Measurements from ENCODE around the gene IL18. TPM values are rescaled to one million over a fixed set of nuclear protein-coding genes. Genes with fewer than 3 reads are reported as not detected.

IL18 gene
- total RNA-seq, 1 experiment from 2014 or later = 0.31 TPM

- Histone ChIP-seq H4K91ac (ENCODE audit: insufficient read length, low read depth, low read length) (no peak overlapping the region), H3K79me1 (ENCODE audit: insufficient read depth, low read depth, low read length, poor library complexity, severe bottlenecking) (no peaks in the 10 kb centered on the region), H3T11ph (ENCODE audit: low read length) (no peak overlapping the region), H3K27me3 (ENCODE audit: insufficient read depth, low read length) (no peaks in the 10 kb centered on the region), H3K4me2 (ENCODE audit: insufficient read depth, insufficient read length, low read length) (no peak overlapping the region), H2BK12ac (ENCODE audit: insufficient read length, low read depth, low read length) (no peak overlapping the region), H3K23me2 (ENCODE audit: insufficient read length, low read depth, low read length, poor library complexity, severe bottlenecking) (no peaks in the 10 kb centered on the region), H3K18ac (ENCODE audit: insufficient read length, low read depth, low read length) (no peak overlapping the region), H2BK20ac (ENCODE audit: low read depth, low read length, poor library complexity, severe bottlenecking) (no peak overlapping the region), H4K5ac (ENCODE audit: insufficient read length, low read depth, low read length) (no peak overlapping the region), H2BK15ac (ENCODE audit: low read depth, low read length) (no peak overlapping the region), H3K4ac (ENCODE audit: low read depth, low read length) (no peak overlapping the region), H3K9me3 (ENCODE audit: control insufficient read depth, low read depth, low read length) (no peaks in the 10 kb centered on the region), H3K23ac (ENCODE audit: insufficient read length, low read depth, low read length) (no peak overlapping the region), H2AFZ (ENCODE audit: low read length) (no peak overlapping the region), H2AK5ac (ENCODE audit: insufficient read length, low read length) (no peak overlapping the region), H4K20me1 (ENCODE audit: control insufficient read depth, insufficient read depth, insufficient read length) (no peaks in the 10 kb centered on the region), H2BK5ac (ENCODE audit: insufficient read length, low read length) (no peak overlapping the region), H3K56ac (ENCODE audit: insufficient read length, low read depth, low read length) (no peak overlapping the region), H3K27ac (ENCODE audit: insufficient read length, low read depth, low read length) (no peak overlapping the region), H4K8ac (replicated peaks; ENCODE audit: insufficient read length, low read depth, low read length) (no peak overlapping the region), H3K9ac (ENCODE audit: extremely low read depth, insufficient read length, low read length) (no peak overlapping the region), H2BK120ac (ENCODE audit: low read depth, low read length, poor library complexity, severe bottlenecking) (no peak overlapping the region), H3K4me1 (ENCODE audit: insufficient read depth, low read length) (no peaks in the 10 kb centered on the region), H3K14ac (ENCODE audit: insufficient read depth, low read length) (no peak overlapping the region), H3K79me2 (ENCODE audit: insufficient read depth, low read length) (no peaks in the 10 kb centered on the region)
- no peak for TF ChIP-seq CTCF (conservative IDR thresholded peaks at IDR 0.05)
- WGBS (ENCODE audit: extremely low coverage, insufficient read length, low lambda C conversion rate) = no CpG with 5 or more reads among the region's 2 CpGs
- H3K4me3 Mint-ChIP-seq = no peak overlapping the region
- no peaks in the 10 kb centered on the region for H3K36me3 Mint-ChIP-seq (ENCODE audit: insufficient read depth in 1 of 3, low read depth in 3 of 3)
- no peak overlapping the region for H3K27ac Mint-ChIP-seq
- no peaks in the 10 kb centered on the region for H3K4me1 Mint-ChIP-seq
- DNase-seq = no peak
- H3K27me3 Mint-ChIP-seq (ENCODE audit: low read depth) = peaks cover 1% of the 10 kb centered on the region; the same call in 1 of the 2 replicates
- H3K9me3 Mint-ChIP-seq = peaks cover 0 to 3% of the 10 kb centered on the region in 2 experiments; a peak in 2 of 5 replicates
Measured at GRCh38 chr11:112118176-112118575, 45.7 kb downstream of the IL18 start.

All from H9 (cell line).